Measurements from ENCODE around the gene RCN1. TPM values are rescaled to one million over a fixed set of nuclear protein-coding genes. Genes with fewer than 3 reads are reported as not detected.
"Not testable (repeated sequence)": the region's sequence is repeated elsewhere in the genome, so short reads cannot be mapped to it uniquely, and the experiment has no call there.

The RCN1 gene
- total RNA-seq, 1 donor from 2014 or later = 27.6 TPM

DNA sequence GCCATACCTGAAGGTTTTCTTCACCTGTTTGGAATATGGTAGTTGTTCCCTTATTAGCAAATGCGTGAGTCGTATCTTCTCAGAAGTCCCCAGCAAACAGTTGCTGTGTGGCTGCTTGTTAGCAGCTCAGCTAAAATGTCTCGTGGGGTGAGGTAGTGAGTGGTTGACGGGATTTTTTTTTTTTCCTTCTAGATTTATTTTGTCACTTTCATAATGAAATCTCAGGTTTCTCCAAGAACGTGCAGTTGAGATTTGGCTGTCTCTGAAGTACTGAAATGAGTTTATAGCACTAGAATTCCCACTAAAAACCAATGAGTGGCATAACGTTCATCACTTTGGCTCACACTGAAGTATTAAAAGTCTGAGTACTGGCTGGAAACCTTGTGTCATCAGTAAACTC is 16.8 kb downstream of the RCN1 start:
- ATAC-seq = no peak
- DNase-seq = no peak
- intact Hi-C loops (cut with micrococcal nuclease) = no loop called here

DNA sequence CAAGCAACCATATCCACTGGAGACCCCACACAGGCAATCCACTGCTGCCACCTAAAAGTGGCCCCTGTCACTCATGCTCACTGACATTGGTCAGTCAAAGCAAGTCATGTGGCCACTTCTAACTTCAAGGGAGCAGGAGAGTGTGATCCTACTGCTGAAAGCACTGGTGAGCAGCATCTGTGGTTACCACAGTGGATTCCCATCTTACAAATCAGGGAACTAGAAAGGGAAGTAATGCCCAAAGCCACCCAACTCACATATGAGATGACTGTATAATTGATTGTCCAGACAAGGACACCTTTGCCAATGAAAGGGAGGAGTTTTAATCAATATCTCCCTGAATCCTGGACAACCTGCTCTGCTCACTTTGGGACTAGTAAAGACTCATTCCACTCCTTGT is 17.7 kb downstream of the RCN1 start:
- ATAC-seq = no peak
- intact Hi-C loops (cut with micrococcal nuclease) = no loop called here
- no peak for DNase-seq

DNA sequence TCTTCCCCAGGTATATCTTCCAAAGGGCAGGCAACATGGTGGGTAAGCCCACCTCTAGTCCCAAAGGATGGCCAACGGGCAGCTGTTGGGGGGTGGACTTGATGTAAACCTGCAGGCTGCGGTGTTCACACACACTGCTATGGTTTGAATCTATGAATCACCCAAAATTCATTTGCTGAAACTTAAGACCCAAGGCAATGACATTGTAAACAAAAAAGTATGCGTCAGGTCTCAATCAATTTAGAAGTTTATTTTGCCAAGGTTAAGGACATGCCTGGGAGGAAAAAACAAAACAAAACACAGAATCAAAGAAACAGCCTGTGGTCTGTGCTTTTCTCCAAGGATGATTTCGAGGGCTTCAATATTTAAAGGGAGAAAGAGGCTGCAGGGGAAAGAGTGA is 18.3 kb downstream of the RCN1 start:
- no peak for DNase-seq
- no peak for ATAC-seq
- intact Hi-C loops (cut with micrococcal nuclease) = no loop called here

DNA sequence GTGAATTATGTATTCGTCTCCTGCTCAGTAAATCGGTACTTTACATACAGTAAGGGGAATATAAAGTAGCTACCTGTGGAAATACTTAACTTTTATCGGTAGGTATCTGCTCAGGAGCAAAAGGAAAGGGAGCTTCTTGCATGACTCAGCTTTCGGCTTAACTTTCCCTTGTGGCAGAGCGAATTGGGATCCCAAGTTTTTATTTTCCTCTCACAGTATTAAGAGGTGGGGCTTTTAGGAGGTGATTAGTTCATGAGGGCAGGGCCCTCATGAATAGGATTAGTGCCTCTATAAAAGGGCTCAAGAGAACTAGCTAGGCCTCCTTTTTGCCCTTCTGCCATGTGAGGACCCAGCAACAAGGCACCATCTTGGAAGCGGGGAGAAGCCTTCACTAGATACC is 18.7 kb downstream of the RCN1 start:
- DNase-seq (no peak), ATAC-seq (no peak)
- intact Hi-C loops (cut with micrococcal nuclease) = no loop called here

DNA sequence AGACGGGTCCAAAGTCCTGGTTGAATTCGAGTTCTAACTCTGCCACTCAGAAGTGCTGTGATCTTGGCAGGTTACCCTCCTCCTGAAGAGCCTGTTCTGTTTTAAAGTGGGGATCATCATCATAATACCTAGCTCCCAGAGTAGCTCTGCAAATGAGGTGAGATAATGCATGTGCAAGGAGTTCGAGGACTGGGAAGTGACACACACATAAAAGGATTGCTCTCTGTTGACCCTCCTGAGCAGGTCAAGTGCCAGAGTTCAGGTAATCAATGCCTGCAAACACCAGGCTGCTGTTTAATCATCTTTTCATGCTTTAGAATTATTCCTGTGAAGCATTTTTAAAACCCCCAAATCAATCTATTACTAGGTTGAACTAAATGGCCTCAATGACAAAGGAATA is 19.9 kb downstream of the RCN1 start:
- DNase-seq (no peak), ATAC-seq (no peak)
- intact Hi-C loops (cut with micrococcal nuclease) = no loop called here

DNA sequence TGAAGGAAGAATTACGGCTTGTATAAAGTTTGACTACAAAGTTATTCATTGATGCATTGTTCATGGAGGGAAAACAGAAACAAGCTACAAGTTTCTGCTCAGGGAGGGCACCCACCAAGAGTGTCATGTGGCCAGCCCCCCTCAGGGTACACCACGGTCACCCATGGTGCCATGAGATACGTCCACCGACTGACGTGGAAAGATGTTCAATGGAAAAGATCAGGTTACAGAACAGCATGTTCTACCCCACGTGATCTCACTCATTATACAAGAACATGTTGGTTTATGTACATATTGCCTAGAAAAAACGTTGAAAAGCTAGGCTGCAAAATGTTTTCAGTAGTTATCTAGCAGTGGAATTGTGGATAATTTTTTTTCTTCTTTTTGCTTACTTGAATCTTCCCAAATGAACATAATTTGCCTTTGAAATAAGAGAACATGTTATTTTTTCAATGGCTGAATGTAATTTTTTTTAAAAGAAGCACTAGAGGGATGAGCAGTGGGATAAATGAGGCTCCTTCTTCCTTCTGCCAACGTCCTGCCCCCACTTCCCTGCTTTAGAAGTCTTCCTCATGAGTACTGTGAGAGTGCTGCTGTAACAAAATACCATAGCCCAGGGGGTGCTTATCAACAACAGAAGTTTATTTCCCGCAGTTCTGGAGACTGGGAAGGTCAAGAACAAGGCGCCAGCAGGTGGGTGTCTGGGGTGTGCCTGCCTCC is 22.5 kb downstream of the RCN1 start:
- DNase-seq (no peak), ATAC-seq (no peak)
- intact Hi-C loops (cut with micrococcal nuclease) = no loop called here

DNA sequence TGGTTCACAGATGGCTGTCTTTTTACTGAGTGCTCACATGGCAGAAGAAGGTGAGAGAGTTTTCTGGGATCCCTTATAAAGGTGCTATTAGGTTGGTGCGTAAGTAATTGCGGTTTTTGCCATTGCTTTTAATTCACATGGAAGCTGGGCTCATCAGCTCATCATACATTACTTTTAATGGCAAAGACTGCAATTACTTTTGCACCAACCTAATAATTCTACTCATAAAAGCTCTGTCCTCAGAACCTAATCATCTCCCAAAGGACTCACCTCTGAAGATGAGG is 23.0 kb downstream of the RCN1 start:
- no peak for DNase-seq
- no peak for ATAC-seq
- intact Hi-C loops (cut with micrococcal nuclease) = no loop called here

DNA sequence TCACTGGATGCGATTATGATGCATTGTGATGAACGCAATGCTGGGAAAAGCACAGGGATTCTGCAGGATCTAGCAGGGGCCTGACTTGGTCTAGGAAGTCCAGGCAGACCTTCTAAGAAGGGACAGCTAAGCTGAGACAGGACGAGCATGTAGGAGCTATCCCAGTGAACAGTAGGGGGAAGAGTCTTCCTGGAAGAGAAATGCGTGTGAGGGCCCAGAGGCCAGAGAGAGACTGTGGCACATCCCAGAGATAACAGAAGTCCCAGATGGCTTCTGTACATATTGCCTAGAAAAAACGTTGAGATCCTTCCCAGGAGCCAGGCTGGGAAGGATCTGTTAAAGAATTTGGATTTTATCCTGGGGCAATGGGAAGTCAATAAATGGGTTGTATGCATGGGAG is 24.6 kb downstream of the RCN1 start:
- intact Hi-C loops (cut with micrococcal nuclease) = no loop called here
- ATAC-seq (no peak), DNase-seq (no peak)

DNA sequence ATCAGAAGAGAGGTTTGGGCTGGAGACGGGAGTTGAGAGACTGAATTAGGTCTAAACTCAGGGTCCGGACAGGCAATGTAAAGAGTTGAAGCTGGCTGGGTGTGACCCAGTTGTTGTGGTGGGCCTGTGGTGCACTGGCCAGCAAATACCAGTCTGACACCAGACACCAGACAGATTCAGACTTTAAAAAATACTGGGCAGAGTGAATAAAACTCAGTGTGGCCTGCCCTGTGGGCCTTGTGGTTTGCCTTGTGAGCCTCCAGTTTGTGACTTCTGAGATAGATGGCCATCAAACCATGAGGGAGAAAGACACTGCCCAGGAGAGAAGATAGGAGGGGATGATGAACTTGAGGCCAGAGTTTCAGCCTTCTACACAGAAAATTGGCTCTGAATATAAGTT is 25.8 kb downstream of the RCN1 start:
- DNase-seq (no peak), ATAC-seq (no peak)
- intact Hi-C loops (cut with micrococcal nuclease) = no loop called here

DNA sequence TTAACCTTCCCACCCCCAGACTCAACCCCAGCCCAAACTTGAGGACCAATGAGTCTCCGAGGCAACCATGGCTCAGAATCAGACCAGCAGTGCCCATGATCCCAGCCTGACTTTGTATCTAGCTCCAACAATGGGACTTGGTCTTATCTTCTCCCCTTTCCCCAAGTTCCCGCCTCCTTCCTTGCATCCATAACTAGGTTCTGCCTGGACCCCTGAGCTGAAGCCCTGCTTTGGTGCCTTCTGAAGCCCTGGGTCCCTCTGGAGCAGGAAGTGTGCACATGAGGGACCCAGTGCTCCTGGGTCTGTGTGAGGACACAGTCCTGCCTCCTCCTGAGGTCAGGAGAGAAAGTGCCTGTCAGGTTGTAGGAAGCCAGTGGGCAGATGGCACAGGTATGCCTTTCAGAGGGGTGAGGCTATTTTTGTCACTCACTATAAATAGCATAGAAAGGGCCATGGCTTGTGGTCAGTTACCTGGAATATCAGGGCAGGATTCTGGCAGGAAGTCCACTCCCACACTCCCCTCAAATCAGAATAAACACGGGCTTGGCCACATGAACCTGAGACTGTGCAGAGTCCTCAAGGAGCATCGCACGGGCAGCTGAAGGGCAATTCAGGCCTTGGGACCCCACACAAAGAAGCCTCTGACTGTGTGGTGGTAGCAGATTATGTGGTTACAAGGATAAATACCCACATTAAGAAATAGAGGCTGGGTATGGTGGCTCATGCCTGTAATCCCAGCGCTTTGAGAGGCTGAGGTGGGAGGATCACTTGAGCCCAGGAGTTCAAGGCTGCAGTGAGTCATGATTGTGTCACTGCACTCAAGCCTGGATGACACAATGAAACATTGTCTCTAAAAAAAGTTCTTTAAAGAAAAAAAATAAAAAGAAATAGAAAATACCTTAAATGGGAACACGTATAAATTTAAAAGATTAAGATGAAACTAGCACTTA is 27.4 kb downstream of the RCN1 start:
- ATAC-seq (no peak), DNase-seq (no peak)
- intact Hi-C loops (cut with micrococcal nuclease) = no loop called here

DNA sequence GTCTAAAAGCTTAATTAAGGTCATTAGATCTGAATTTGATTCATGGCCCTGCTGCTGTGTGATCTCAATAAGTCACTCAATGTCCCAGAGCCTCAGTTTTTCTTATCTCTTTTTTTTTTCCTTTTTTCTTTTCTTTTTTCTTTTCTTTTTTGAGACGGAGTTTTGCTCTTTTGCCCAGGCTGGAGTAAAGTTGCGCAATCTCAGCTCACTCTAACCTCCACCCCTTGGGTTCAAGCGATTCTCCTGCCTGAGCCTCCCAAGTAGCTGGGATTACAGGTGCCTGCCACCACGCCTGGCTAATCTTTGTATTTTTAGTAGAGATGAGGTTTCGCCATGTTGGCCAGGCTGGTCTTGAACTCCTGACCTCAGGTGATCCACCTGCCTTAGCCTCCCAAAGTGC is 28.3 kb downstream of the RCN1 start:
- intact Hi-C loops (cut with micrococcal nuclease); DNase-seq; ATAC-seq: not testable (repeated sequence)

DNA sequence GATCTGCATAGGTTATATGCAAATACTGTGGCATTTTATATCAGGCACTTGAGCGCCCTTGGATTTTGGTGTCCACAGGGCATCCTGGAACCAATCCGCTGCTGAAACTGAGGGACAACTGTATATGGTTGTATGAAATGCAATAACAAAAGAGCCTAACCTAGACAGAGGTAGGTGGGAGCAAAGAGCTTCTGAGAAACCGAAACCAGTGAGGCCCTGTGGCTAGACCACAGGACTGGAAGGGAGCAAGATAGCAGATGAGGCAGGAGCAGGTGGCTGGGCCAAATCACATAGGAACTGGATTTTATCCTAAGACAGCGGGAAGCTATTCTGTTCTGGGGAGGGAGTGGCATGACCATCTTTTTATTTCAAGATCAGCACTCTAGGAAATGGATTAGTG is 30.1 kb downstream of the RCN1 start:
- no peak for DNase-seq
- intact Hi-C loops (cut with micrococcal nuclease) = no loop called here
- ATAC-seq = no peak

DNA sequence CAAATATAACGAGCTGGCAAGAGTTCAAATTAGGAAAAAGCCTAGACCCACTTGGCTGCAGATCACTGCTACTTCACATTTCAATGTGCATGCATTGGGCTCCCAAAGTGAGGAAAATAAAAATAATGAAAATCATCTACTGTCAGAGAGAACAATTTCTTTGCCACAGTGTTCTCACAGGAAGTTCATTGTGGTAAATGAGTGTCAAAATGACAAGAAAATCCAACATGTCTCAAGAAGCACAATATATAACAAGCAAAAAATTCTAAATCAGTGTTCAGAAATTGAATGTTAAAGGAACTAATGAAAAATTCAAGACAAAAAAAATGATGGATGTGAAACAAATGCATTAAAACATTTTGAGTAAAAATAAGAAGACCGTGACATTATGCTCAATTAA is 31.3 kb downstream of the RCN1 start:
- ATAC-seq (no peak), DNase-seq (no peak)
- intact Hi-C loops (cut with micrococcal nuclease) = no loop called here

DNA sequence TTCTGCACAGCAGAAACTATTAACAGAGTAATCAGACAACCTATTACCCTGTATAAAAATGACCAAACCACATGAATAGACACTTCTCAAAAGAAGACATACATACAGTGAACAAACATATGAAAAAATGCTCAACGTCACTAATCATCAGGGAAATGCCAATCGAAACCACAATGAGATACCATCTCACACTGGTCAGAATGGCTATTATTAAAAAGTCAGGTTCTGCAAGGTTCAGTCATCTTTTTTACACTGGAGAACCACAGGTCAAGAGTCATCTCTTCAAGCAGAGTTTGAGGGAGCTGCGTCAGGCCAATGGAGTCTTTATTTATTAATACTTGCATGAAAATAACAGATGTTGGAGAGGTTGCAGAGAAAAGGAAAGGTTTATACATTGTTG is 40.4 kb downstream of the RCN1 start:
- intact Hi-C loops (cut with micrococcal nuclease) = no loop called here
- no peak for DNase-seq
- no peak for ATAC-seq

DNA sequence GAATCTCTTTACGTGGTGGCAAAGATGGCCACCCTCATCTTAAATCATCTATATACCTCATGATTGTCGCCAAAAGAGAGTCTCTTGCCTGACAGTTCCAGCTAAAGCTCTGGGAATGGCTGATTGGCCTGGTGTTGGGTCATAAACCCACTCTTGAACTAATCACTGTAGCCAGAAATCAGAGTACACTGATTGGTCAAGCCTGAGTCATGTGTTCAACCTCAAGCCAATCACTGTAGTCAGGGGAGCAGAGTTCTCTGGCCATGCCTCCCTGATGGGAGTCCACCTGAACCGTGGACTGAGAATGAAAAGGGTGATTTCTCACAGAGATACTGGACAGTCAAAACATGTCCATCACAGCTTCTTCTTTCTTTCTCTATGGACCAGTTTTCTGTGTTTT is 45.8 kb downstream of the RCN1 start:
- intact Hi-C loops (cut with micrococcal nuclease) = no loop called here
- DNase-seq (no peak), ATAC-seq (no peak)

DNA sequence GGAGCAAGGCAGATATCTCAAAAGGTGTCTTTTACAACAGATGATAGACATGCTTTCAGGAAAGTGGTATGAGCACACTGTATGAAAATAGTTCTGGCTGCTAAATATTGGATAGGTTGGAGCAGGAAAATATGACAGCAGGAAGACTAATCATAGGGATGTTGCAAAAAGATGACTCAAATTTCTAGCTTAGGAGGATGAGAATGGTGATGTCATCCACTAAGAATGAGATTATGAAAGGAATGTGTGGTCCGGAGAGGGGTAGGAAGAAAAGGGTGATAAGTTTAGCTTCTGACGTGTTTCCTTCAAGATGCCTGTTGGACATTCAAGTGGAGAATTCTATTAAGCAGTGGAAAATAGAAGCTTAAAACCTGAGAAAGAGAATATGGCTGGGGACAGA is 46.4 kb downstream of the RCN1 start:
- intact Hi-C loops (cut with micrococcal nuclease) = no loop called here
- DNase-seq (no peak), ATAC-seq (no peak)

DNA sequence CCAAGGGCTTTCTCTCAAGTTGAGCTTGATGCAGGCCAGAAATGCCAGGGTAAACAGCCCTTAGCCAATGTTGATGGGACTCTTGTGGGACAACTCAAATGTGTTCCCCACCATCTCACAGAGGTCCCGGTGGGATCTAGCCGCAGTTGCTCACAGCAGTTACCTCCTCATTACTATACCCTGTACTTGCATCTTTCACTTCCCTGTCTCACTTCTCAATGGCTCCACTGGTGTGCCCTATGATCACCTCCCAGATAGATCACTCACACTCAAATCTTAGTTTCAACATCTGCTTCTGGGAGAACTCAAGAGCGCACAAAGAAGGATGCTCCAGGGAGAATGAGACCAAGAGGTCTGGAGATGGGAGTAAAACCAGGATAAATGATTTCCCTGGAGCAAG is 47.0 kb downstream of the RCN1 start:
- DNase-seq = no peak
- intact Hi-C loops (cut with micrococcal nuclease) = no loop called here
- no peak for ATAC-seq

DNA sequence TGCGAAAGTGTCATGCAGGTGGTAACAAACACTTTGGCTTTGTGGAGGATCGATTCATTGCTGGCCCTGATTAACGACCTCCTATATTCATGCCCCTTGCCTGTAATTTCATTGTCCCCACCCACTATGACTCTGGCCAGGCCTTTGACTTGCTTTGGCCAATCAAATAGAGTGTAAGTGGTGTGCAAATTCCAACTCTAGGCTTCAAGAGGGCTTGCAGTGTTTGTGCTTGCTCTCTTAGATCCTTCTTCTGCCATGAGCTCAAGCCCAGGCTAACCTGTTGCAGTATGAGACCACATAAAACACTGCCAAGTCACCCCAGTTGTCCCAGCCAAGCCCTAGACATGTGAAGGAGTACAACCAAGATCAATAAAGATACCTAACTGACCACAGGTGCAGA is 48.0 kb downstream of the RCN1 start:
- DNase-seq (no peak), ATAC-seq (no peak)
- intact Hi-C loops (cut with micrococcal nuclease) = no loop called here

DNA sequence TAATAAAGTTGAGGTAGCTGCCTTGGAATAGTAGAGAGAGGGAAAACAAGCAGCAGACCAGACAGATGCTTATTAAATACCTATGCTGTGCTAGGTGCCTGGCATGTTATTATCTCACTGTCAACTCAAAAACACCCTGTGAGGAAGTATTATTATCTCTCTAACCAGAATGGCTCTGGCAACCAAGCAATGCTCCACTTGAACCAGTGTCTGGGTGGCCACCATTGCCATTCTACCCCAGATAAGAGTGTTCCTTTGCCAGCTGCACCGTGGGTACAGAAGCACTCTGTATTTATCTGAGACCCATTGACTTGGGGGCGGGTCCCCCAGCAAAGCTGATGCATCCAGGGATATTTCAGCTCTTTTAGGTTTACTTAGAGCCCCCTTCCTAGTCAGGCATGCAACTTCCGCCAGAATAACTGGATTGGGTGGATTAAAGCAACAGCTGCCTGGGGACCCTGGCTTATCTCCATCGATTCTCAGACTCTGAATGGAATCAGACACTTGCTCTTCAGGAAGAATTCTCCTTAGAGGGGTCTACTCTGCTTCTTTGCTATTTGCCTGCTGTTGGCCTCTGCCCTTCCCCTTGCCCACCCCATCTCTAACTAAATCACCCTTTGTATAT is 49.1 kb downstream of the RCN1 start:
- no peak for ATAC-seq
- intact Hi-C loops (cut with micrococcal nuclease) = no loop called here
- no peak for DNase-seq

DNA sequence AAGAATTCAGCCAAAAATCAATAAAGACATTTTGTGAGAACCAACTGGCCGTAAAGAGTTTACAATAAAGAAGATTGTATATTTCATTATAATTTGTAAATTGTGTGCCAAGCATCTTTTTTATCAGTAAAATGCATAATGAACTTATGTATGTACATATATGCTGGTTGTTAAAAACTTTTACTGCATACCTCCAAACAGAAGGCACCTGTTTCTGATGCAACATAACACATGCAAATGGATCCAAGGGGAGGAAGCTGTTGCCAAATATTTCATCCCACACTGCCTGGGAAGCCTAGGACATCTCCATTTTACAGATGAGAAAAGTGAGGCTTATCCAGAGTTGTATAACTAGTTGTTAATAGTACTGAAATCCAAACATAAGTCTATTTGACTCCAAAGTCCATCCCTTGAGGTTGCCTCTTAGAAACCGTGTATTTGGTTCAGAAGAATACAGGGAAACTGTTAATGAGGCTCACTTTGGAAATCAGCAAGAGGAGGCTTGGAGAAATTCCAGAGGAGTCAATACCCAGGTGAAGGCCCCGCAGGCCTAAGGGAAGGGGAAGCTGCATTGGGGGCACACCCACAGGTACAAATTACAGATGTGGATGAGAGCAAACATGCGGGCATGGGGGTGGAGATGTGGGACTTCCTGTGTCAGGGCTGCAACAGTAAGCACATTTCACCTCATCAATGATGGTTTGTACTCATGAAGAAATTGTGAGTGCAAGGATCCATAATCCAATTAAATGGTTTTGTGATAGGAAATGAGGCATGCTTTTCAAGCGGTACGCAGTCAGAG is 51.1 kb downstream of the RCN1 start:
- no peak for ATAC-seq
- no peak for DNase-seq
- intact Hi-C loops (cut with micrococcal nuclease) = no loop called here

Data from left ventricle myocardium superior (tissue), 1 donor.